Measurements from ENCODE around the gene HLF. TPM values are rescaled to one million over a fixed set of nuclear protein-coding genes. Genes with fewer than 3 reads are reported as not detected.

The HLF gene
- total and polyA plus RNA-seq, 10 of the 15 experiments (the other 5 are each of a cell fraction or from before 2014, with no cell fraction given) = 0.01 to 0.33 (median 0.20) TPM; not detected in 3

- TF ChIP-seq ESRRA (IDR thresholded peaks at IDR 0.05; ENCODE audit: low read length) (no peak), BRCA1 (IDR thresholded peaks at IDR 0.05; ENCODE audit: low read depth, low read length) (no peak), EP300 (IDR thresholded peaks at IDR 0.05; ENCODE audit: borderline replicate concordance in 1 of 2, control insufficient read depth in 1 of 2, low read depth in 2 of 2, low read length in 2 of 2) (no peak), BACH1 (IDR thresholded peaks at IDR 0.05; ENCODE audit: borderline replicate concordance) (no peak), SMAD1 (IDR thresholded peaks at IDR 0.05; ENCODE audit: low read depth, partially characterized antibody) (no peak), PKNOX1 (IDR thresholded peaks at IDR 0.05) (no peak), RELB (IDR thresholded peaks at IDR 0.05; ENCODE audit: low read depth) (no peak), HDAC6 (IDR thresholded peaks at IDR 0.05; ENCODE audit: unreplicated experiment) (no peak)
Observed at GRCh38 chr17:55305321-55306087, 40.7 kb downstream of the HLF start (continued).

GRCh38 chr17:55307879-55308278 is 43.1 kb downstream of the HLF start:
- Histone ChIP-seq H3K27ac (ENCODE audit: control insufficient read depth, insufficient read depth) (no peak overlapping the region), H2AFZ (ENCODE audit: control insufficient read depth, low read depth, low read length) (no peak overlapping the region), H3K4me3 (no peak overlapping the region), H3K79me2 (ENCODE audit: control insufficient read depth, insufficient read depth, low read length) (no peaks in the 10 kb centered on the region), H3K36me3 (ENCODE audit: control insufficient read depth in 2 of 2, insufficient read depth in 2 of 2, low read length in 1 of 2) (no peaks in the 10 kb centered on the region), H3K9ac (ENCODE audit: control insufficient read depth, insufficient read depth, low read length) (no peak overlapping the region), H3K4me2 (ENCODE audit: control insufficient read depth, insufficient read depth) (no peak overlapping the region), H3K4me1 (ENCODE audit: control insufficient read depth, insufficient read depth, low read length) (no peaks in the 10 kb centered on the region), H4K20me1 (ENCODE audit: control insufficient read depth, insufficient read depth) (no peaks in the 10 kb centered on the region), H3K9me3 (replicated peaks; ENCODE audit: control insufficient read depth, insufficient read depth, low read length) (no peaks in the 10 kb centered on the region), H3K27me3 (replicated peaks in 1 of 2; ENCODE audit: control insufficient read depth in 2 of 2, insufficient read depth in 2 of 2, low read length in 1 of 2) (no peaks in the 10 kb centered on the region)
- ChIA-PET CTCF (no interaction called here), POLR2A (no interaction called here), RAD21 (ENCODE audit: unreplicated experiment) (no interaction called here), SMC1A (ENCODE audit: uncharacterized antibody, unreplicated experiment) (no interaction called here)
- intact Hi-C loops (cut with micrococcal nuclease; ENCODE audit: unreplicated experiment) = no loop called here
- no peak for FAIRE-seq
- in situ Hi-C loops (cut with MboI) = no loop called here
- DNase-seq (ENCODE audit: low read depth, low spot score) = no peak
- no TSS peak for BruUV-seq (replicated peaks)
- ATAC-seq = no peak
- WGBS (ENCODE audit: insufficient coverage, insufficient replicate concordance, low lambda C conversion rate, missing lambda C conversion rate) = 46% methylated on average over 7 of the region's 7 CpGs
- TF ChIP-seq TARDBP (IDR thresholded peaks at IDR 0.05; ENCODE audit: borderline replicate concordance) = no peak
- TF ChIP-seq ZNF687 (IDR thresholded peaks at IDR 0.05) = no peak
- no peak for TF ChIP-seq ESRRA (IDR thresholded peaks at IDR 0.05; ENCODE audit: low read length)
- TF ChIP-seq TCF12 (IDR thresholded peaks at IDR 0.05; ENCODE audit: low read depth, low read length) = no peak
- no peak for TF ChIP-seq MEF2A (IDR thresholded peaks at IDR 0.05; ENCODE audit: insufficient read depth, low read depth, low read length)
- no peak for TF ChIP-seq JUND (IDR thresholded peaks at IDR 0.05; ENCODE audit: low read depth, low read length)
- TF ChIP-seq BCL3 (IDR thresholded peaks at IDR 0.05; ENCODE audit: borderline replicate concordance, insufficient read depth, low read depth, low read length, poor library complexity, severe bottlenecking) = no peak

All from GM12878 (cell line).